Osteoblast (primary cell): ENCODE data around the gene ZFP36. TPM values are rescaled to one million over a fixed set of nuclear protein-coding genes. Genes with fewer than 3 reads are reported as not detected.
A peak's percentile ranks its signal among the peaks of the same experiment; 100 is the strongest.

ENCODE experiments used
- DNase-seq: peaks from one replicate; pipeline ENCODE4 v3.0.0; 2011; ENCODE audit warnings: low spot score, mixed read lengths; ENCODE audit not compliant: insufficient read length; ENCODE audit errors: missing footprints
- H2AFZ ChIP-seq: 2 replicates; pipeline ENCODE4 v1.6.0; 2011; ENCODE audit warnings: mild to moderate bottlenecking, low read length
- H3K27ac ChIP-seq: 2 replicates; pipeline ENCODE4 v1.5.1; 2011; ENCODE audit warnings: mild to moderate bottlenecking, low read depth, low read length, moderate library complexity
- H3K27me3 ChIP-seq: 2 replicates; pipeline ENCODE4 v1.6.0; 2012; ENCODE audit warnings: mild to moderate bottlenecking, control low read depth, inconsistent platforms, low read length, moderate library complexity; ENCODE audit not compliant: insufficient read depth
- H3K36me3 ChIP-seq: 2 replicates; pipeline ENCODE4 v1.5.1; 2011; ENCODE audit warnings: mild to moderate bottlenecking, low read length, control low read depth, moderate library complexity; ENCODE audit not compliant: insufficient read depth
- H3K4me1 ChIP-seq: 2 replicates; pipeline ENCODE4 v1.5.1; 2011; ENCODE audit warnings: mild to moderate bottlenecking, low read length, control low read depth, moderate library complexity; ENCODE audit not compliant: insufficient read depth
- H3K4me2 ChIP-seq: 2 replicates; pipeline ENCODE4 v1.6.0; 2011; ENCODE audit warnings: mild to moderate bottlenecking, low read length; ENCODE audit not compliant: insufficient read depth
- H3K4me3 ChIP-seq: fragments of 200-600 bp; sonication (generic); 3 replicates; pipeline ENCODE4 v1.5.1; 2012; ENCODE audit warnings: mild to moderate bottlenecking, low read length, inconsistent platforms; ENCODE audit not compliant: insufficient read depth
- H3K79me2 ChIP-seq: 2 replicates; pipeline ENCODE4 v1.6.0; 2012; ENCODE audit warnings: mild to moderate bottlenecking, low read length, control low read depth, inconsistent platforms; ENCODE audit not compliant: insufficient read depth
- H3K9me3 ChIP-seq: 2 replicates; pipeline ENCODE4 v1.5.1; 2011; ENCODE audit warnings: low read depth, low read length, control low read depth
- H4K20me1 ChIP-seq: 2 replicates; pipeline ENCODE4 v1.6.0; 2012; ENCODE audit warnings: mild to moderate bottlenecking, low read length, control low read depth; ENCODE audit not compliant: insufficient read depth
- total RNA-seq: library from RNA; depleted of rRNA; stranded (reverse); fragments of >200 nt; gene quantifications from 2 replicates; pipeline ENCODE4 v1.2.3, GENCODE V29; 2012
- TF ChIP-seq, protein P1 (sequence below): IDR thresholded peaks from 2 replicates; pipeline ENCODE4 v1.5.1; 2011; ENCODE audit warnings: mild to moderate bottlenecking, low read depth, low read length, moderate library complexity; ENCODE audit errors: extremely low read depth

Gene ZFP36
- total RNA-seq, 1 donor = 6.5 TPM

DNA sequence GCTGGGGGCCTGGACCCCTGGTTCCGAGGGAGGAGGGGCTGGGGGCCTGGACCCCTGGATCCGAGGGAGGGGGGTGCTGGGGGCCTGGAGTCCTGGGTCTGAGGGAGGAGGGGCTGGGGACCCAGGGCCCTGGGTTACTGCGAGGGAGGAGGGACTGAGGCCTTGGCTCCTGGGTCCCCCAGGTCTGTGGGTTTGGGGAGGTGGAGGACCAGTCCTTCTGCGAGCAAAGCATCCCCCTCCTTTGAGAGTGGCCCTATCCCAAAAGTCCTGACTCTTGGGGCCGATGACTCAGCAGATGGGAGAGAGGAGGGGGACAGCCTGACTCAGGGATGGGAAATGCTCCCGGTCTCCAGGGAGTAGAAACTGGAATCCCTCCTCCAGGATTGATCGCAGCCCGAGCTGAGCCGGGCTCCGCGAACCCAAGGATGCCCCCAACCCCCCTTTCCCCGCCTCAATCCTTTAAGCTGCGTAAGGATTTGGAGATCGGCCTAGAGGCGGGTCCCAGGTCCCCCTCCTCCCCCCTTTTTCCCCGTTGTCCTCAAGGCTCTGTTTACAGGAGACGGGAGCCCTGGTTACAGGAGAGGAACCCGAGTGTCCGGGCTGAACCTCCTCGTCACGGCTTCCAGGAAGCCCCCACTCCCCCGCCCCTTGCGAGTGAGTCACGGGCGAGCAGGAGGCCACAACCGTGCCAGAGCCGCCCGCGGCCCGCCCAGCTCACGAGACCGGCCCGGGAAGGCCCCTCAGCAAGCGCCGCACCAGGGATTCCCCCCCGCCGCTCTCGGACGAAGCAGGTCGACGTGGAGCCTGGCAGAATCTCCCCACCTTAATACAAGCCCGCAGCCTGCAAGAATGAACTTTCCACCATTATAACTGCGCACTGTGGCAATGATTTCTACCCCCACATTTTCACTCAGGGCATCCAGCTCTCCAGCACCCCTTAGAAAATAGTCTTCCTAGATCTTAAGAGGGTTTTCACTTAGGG, 3.0 kb upstream of the ZFP36 start:
- H3K27ac ChIP-seq = peak overlapping the region; percentile 96
- DNase-seq = peak; percentile 98
- H4K20me1 ChIP-seq = peaks cover 18% of the 10 kb centered on the region
- peaks cover 36% of the 10 kb centered on the region for H3K4me1 ChIP-seq
- TF ChIP-seq, protein P1, sequence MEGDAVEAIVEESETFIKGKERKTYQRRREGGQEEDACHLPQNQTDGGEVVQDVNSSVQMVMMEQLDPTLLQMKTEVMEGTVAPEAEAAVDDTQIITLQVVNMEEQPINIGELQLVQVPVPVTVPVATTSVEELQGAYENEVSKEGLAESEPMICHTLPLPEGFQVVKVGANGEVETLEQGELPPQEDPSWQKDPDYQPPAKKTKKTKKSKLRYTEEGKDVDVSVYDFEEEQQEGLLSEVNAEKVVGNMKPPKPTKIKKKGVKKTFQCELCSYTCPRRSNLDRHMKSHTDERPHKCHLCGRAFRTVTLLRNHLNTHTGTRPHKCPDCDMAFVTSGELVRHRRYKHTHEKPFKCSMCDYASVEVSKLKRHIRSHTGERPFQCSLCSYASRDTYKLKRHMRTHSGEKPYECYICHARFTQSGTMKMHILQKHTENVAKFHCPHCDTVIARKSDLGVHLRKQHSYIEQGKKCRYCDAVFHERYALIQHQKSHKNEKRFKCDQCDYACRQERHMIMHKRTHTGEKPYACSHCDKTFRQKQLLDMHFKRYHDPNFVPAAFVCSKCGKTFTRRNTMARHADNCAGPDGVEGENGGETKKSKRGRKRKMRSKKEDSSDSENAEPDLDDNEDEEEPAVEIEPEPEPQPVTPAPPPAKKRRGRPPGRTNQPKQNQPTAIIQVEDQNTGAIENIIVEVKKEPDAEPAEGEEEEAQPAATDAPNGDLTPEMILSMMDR = no peak
- peak overlapping the region; percentile 71 for H3K4me3 ChIP-seq
- H2AFZ ChIP-seq = no peak overlapping the region
- peak overlapping the region; percentile 83 for H3K4me2 ChIP-seq
- H3K9me3 ChIP-seq = no peaks in the 10 kb centered on the region
- H3K36me3 ChIP-seq = peaks cover 9% of the 10 kb centered on the region
- peaks cover 19% of the 10 kb centered on the region for H3K79me2 ChIP-seq
- no peaks in the 10 kb centered on the region for H3K27me3 ChIP-seq

DNA sequence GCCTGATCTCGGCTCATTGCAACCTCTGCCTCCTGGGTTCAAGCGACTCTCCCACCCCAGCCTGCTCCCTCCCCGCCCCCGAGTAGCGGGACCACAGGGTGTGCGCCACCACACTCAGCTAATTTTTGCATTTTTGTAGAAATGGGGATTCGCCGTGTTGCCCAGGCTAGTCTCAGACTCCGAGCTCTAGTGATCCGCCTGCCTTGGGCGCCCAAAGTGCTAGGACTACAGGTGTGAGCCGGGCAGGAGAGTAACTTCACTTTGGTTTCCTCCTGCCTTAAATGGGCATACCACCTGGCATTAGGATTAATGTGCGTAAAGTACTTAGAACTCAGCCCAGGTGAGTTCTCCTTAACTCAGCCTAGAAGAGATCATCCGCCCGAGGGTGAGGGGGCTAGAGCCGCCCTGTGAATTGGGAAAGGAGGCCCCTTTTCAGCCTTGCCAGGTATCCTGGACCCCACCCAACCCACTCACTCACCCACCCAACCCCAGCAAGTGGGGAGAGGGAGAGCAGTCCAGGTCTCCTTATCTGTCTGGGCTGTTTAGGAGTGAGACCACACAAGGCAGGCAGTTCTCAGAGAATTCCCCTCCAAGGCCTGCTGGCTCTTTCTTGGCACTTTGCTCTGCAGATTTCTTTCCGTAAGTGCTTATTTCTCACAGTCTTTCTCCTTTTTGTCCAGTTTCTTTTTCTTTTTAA, 1.2 kb upstream of the ZFP36 start:
- H3K27ac ChIP-seq = peak overlapping the region; percentile 81
- H3K9me3 ChIP-seq = no peaks in the 10 kb centered on the region
- H3K4me3 ChIP-seq = no peak overlapping the region
- peaks cover 36% of the 10 kb centered on the region for H3K4me1 ChIP-seq
- no peaks in the 10 kb centered on the region for H3K27me3 ChIP-seq
- H2AFZ ChIP-seq = no peak overlapping the region
- H3K36me3 ChIP-seq = peaks cover 13% of the 10 kb centered on the region
- DNase-seq = peak; percentile 72
- H4K20me1 ChIP-seq = peaks cover 24% of the 10 kb centered on the region
- peak overlapping the region; percentile 96 for H3K4me2 ChIP-seq
- peaks cover 26% of the 10 kb centered on the region for H3K79me2 ChIP-seq
- TF ChIP-seq, protein P1 = no peak

DNA sequence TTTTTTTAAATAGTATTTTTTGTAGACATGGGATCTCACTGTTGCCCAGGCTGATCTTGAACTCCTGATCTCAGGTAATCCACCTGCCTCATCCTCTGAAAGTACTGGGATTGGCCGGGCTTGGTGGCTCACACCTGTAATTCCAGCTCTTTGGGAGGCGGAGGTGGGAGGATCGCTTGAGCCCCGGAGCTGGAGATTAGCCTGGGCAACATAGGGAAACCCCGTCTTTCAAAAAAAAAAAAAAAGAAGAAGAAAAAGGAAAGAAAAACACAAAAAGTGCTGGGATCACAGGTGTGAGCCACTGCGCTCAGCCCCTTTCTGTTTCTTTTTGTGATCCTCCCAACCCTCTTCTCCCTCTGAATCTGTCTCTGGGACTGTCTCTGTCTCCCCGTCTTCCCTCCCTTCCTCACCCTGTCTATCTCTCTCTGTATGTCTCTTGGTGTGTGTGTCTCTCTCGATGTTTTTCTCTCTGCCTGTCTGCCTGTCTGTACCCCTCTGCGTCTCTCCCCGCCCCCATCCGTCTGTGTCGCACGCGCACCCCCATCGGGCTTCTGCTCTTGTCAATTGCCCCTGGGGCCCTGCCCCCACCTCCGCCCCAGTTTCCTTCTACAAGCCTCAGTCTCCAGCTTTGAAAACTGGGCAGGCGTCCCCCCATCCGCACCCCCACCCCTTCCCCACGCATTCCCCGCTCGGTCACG, 540 bp upstream of the ZFP36 start:
- H3K9me3 ChIP-seq = no peaks in the 10 kb centered on the region
- peaks cover 28% of the 10 kb centered on the region for H4K20me1 ChIP-seq
- no peak for DNase-seq
- no peaks in the 10 kb centered on the region for H3K27me3 ChIP-seq
- H3K4me1 ChIP-seq = peaks cover 41% of the 10 kb centered on the region
- peak overlapping the region; percentile 83 for H3K4me3 ChIP-seq
- TF ChIP-seq, protein P1 = no peak
- H2AFZ ChIP-seq = no peak overlapping the region
- H3K79me2 ChIP-seq = peaks cover 26% of the 10 kb centered on the region
- H3K36me3 ChIP-seq = peaks cover 13% of the 10 kb centered on the region
- H3K27ac ChIP-seq = peak overlapping the region; percentile 81
- peak overlapping the region; percentile 96 for H3K4me2 ChIP-seq

DNA sequence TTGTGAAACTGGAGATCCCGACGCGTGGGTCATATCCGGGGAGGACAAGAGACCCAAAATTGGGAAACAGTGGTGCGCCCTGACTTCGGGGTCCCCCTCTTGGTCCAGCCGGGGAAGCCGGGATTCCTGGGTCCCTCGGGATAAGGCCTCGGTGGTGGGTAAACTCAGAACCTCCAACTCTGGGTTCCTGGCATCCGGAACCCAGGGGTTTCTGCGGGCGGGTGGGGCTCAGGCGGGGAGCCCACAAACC, 688 bp downstream of the ZFP36 start:
- peaks cover 13% of the 10 kb centered on the region for H3K36me3 ChIP-seq
- peaks cover 26% of the 10 kb centered on the region for H3K79me2 ChIP-seq
- H3K27ac ChIP-seq = peak overlapping the region; percentile 84
- H3K9me3 ChIP-seq = no peaks in the 10 kb centered on the region
- no peak for DNase-seq
- TF ChIP-seq, protein P1 = no peak
- H3K4me3 ChIP-seq = peak overlapping the region; percentile 83
- H2AFZ ChIP-seq = no peak overlapping the region
- peak overlapping the region; percentile 96 for H3K4me2 ChIP-seq
- H3K27me3 ChIP-seq = no peaks in the 10 kb centered on the region
- H3K4me1 ChIP-seq = peaks cover 34% of the 10 kb centered on the region
- peaks cover 28% of the 10 kb centered on the region for H4K20me1 ChIP-seq
